Spleen (tissue), 7 donors: ENCODE results near the gene AQP1.

Experiments
- CTCF ChIP-seq, 11 experiments: fragments of 200-600 bp in 7 of 11; fragments of 450-650 bp in 4 of 11; sonication (generic) in 4 of 11; IDR thresholded peaks in 8 of 11; conservative IDR thresholded peaks in 3 of 11; 1 replicate in 7 of 11; 2 replicates in 4 of 11; pipeline versions ENCODE4 v1.4.0 to v1.8.0; 2016 to 2021; ENCODE audit warnings: antibody characterized with exemption in 11 of 11, inconsistent platforms in 4 of 11, mild to moderate bottlenecking in 1 of 11
- POLR2A ChIP-seq, 3 donors: fragments of 450-650 bp; IDR thresholded peaks; one replicate each; pipeline ENCODE4 v1.5.1; 2017; ENCODE audit warnings: antibody characterized with exemption in 3 of 3, mild to moderate bottlenecking in 1 of 3
- donor health status: DM: no; HTN: no; CAD: no; lungs with moderate emphysema.
- donor health status: DM: no; HTN: no; CAD: no.
- donor health status: DM: no; HTN: no; CAD: no.

- no peak for TF ChIP-seq CTCF (IDR thresholded peaks at IDR 0.05 in 8 of 11, conservative IDR thresholded peaks at IDR 0.05 in 3 of 11)
- no peak for TF ChIP-seq POLR2A (IDR thresholded peaks at IDR 0.05)
Measured at GRCh38 chr7:30928254-30928872, 16.7 kb downstream of the AQP1 start.
